DMS153 (cell line): ENCODE data around the gene FCRL6.

Experiments used
- DNase-seq: peaks from one replicate; lab custom pipeline; 2025; lab: John Stamatoyannopoulos, UW

Gene FCRL6

GRCh38 chr1:159862557-159862956 is 60.4 kb downstream of the FCRL6 start, which contains the start of gene VSIG8:
VSIG8 (minus strand) TSS chr1:159862657; CDS start chr1:159862521, 136 bp downstream.
- no peak for DNase-seq

DNA sequence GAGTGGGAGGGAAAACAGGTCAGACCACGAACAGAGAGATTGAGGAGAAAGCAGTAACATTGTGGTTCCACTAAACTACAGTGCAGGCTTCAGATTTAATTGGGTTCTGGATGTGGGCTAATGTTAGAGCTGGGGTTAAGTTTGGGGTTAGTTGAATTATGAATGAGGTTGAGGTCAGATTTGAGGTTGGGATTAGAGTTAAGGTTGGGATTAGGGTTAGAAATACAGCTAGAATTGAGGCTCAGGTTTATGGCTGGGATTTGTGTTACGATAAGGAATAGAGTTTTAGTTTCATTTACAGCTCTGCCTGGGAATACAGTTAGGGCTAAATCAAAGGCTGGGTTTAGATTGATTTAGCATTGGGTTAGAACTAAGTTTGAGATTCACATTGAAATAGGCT is 62.1 kb downstream of the FCRL6 start:
- no peak for DNase-seq
